NCI-H1694 treated with DMSO at 0.1 percent for 48 hours (cell line): ENCODE data around the gene DDX27.
A peak's percentile ranks its signal among the peaks of the same experiment; 100 is the strongest.
"Not testable (repeated sequence)": the region's sequence is repeated elsewhere in the genome, so short reads cannot be mapped to it uniquely, and the experiment has no call there.

Source experiments
- DNase-seq: peaks from one replicate; lab custom pipeline; 2025; lab: John Stamatoyannopoulos, UW

The DDX27 gene, protein sequence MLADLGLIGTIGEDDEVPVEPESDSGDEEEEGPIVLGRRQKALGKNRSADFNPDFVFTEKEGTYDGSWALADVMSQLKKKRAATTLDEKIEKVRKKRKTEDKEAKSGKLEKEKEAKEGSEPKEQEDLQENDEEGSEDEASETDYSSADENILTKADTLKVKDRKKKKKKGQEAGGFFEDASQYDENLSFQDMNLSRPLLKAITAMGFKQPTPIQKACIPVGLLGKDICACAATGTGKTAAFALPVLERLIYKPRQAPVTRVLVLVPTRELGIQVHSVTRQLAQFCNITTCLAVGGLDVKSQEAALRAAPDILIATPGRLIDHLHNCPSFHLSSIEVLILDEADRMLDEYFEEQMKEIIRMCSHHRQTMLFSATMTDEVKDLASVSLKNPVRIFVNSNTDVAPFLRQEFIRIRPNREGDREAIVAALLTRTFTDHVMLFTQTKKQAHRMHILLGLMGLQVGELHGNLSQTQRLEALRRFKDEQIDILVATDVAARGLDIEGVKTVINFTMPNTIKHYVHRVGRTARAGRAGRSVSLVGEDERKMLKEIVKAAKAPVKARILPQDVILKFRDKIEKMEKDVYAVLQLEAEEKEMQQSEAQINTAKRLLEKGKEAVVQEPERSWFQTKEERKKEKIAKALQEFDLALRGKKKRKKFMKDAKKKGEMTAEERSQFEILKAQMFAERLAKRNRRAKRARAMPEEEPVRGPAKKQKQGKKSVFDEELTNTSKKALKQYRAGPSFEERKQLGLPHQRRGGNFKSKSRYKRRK

DNA sequence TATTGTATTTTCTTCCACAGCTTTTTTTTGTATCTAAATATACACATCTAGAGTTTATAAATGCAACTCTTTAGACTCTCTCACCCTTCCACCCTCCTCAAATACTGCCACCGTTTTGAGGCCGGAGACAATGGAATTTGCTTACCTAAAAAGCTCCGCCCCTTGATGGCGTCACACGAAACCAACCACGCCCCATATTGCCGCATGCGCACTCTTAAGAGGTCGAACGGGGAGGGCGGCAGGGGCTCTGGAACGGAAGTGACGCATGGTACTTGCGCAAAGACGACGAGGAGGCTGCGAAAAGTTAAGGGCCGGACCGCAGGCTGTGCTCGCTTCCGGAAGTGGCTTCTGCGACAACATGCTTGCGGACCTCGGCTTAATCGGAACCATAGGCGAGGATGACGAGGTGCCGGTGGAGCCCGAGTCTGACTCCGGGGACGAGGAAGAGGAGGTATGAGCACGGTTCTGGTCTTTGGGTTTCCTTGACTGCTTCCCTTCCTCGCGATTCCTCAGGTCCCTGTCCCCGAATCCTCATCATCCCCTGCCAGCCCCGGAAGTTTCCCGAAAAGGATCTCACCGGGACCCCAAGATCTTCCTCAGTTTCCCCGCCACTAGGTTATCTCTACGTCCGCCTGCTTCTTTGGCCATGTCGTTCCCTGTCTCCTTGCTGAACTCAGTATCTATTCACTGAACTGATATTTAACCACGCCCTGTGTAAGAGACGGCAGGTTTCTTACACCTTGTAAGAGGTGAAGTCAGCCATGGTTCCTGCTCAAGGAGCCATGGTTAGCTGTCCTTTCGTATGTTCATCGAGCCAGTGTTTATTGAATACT is at the start of gene DDX27:
Gene DDX27 (plus strand): TSS at position 326 of the 833 bp plus-strand sequence. CDS start 33 bp downstream, at position 359.
- peak; percentile 95 for DNase-seq

DNA sequence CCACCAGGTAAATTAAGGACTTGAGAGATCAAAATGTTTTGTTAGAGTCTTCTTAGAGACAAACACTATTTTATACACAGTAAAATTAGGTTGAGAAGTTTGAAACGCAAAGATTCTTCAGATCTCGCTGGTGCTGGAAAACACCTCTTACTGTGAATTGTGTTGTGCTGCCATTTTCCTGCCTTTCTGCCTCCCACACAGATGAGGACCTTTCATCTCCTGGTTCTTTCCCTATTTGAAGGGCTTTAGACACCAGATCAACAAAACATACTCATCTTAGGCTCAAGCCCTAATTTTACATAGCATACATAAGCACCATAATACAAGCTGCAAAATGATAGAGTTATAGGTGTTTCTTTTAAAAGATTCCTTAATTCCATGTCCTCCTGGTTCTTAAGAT is 49.7 kb upstream of the DDX27 start:
- DNase-seq, result no peak

DNA sequence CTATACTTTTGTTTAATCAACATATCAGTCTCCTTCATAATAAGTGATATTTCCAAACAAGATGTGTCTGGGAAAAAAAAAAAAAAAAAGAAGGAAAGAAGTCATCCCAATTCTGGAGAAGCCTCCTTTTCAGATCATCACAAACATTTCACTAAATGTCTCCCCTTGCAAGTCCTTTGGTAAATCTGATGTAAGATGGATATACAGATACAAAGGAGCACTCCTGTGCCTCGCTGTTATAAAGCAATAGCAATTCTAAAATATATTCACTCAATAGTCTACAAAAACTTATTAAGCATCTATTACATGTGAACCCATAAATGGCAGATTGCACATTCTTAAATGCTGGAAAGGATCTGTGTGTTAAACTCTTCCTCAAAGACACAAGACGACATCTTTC is 48.5 kb upstream of the DDX27 start:
- no peak for DNase-seq

DNA sequence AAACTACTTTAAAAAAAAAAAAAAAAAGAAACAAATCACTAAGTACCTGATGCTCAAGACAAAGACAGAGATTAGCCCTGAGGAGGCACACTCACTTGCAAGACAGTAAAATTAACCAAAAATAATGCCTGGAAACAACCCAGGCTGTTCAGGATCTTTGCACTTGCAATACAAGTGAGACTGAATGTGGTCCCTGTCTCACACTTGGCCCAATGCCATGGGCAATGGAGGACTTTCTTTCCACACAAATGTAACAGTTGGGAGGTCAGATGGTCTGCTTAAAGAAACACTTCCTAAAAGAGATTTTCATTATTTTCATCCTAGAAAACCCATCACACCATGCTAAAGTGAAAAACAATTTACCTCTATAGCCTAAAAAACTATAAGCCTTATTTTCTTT is 47.3 kb upstream of the DDX27 start:
- no peak for DNase-seq

DNA sequence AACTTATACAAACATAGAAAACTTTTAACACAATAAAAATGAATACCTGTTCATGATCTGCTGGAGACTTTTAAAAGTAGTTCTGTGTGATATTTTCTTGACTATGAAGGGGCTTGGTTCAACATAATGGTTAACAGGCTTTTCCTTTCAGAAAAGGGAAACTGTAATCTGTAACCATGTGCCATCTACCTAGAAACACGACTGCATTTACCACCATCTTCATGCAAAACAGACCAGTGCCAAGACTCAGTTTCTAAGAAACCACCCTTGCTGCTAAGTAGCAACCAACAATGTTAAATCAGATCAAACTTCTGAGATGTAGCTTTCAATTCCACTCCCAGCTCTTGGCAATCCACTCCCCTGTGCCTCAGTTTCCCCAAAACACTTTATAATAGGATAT is 46.8 kb upstream of the DDX27 start:
- DNase-seq, result no peak

DNA sequence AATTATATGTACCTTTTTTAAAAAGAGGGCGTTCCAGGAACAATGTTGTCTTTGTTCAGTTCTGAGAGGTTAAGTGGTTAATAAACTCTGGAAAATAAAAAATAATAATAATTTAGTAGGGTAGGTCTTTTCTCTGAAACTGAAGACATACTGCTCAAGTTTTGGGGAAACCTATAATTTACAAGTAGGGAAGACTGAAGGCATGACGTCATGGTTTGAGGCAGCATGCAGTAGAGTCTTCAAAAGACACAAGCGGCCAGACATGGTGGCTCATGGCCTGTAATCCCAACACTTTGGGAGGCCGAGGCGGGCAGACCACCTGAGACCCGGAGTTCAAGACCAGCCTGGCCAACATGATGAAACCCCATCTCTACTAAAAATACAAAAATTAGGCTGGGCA is 45.0 kb upstream of the DDX27 start:
- DNase-seq, result no peak

DNA sequence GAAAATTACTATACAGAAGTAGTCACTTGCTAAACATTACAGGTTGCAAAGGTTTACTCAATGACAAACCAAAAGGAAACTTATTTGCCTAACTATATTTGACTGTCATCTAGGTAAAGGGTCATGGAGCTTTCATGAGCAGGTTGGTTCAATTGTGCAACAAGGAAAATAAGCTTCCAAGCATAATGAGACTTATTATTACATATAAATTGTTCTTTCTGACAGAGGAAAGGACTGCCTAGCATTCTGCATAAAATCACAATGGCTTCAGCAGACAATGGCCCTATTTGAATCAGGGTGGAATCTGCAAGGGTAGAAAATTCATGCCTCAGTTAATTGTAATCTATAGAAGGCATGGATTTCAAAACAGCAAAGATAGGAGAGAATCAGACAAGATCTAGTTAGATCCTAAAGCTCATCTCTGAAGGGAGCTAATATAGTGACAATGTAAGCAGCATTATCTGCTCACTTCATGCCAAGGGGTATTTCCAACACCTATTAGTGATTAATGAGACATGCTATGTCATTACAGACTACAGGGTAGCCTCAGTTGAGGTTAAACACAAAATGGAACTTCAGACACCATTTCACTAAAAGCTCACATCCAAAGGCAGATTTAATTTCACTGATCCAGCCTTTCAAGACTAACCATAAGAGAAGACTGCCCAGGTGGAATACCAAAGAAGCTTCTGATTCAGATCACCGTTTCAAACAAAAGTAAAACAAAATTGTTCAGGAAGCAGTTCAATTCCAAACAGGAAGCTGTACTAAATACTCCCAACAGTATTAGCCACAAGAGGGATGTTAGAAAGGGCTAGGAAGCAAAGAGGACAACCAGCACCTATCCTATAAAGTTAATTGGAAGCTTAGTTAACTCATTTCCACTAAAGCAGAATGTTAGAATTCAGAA is 39.6 kb upstream of the DDX27 start:
- DNase-seq, result no peak

DNA sequence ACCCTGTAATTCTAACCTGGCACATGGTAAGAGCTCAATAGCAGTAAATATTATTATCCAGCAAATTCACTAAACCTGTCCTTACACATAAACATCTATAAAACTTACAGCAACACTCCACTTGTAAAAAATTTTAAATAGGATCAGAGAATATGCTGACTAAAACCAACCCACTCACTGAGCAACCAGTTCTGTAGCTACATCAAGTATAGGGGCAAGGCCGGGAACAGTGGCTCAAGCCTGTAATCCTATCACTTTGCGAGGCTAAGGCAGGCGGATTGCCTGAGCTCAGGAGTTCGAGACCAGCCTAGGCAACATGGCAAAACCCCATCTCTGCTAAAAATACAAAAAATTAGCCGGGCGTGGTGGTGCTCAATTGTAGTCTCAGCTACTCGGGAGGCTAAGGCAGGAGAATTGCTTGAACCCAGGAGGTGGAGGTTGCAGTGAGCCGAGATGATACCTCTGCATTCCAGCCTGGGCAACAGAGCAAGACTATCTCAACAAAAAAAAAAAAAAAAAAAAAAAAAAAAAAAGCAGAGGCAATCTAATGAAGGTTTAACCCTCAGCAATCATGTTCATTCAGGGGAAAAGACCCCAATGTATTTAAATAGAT is 37.8 kb upstream of the DDX27 start:
- DNase-seq, result no peak

DNA sequence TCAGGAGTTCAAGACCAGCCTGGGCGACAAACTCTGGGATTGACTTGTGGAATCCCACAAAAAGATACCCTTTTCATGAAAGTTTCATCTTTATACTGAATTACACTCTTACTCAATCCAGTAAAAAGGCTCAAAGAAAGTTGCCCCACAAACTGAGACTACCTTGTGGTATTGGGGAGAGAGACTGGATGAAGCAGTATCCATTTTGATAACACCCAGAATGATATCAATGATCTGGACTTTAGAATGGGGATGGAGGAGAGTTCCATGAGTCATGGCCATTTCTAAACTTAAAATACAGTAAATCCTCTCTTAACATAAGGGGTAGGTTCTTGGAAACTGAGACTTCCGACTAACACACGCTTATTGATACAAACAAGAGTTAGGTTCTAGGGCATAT is 35.8 kb upstream of the DDX27 start:
- DNase-seq, result no peak

DNA sequence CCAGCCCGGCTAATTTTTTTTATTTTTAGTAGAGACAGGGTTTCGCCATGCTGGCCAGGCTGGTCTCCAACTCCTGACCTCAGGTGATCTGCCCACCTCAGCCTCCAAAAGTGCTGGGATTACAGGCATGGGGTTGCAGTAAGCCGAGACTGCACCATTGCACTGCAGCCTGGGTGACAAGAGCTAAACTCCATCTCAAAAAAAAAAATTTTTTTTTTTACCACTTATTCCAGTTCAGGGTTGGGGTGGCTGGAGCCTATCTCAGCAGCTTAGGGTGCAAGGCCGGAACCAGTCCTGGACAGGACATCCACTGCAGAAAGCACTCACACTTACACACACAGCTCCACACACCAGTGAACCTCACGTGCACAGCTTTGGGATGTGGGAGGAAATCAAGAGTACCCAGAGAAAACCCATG is 35.1 kb upstream of the DDX27 start:
- DNase-seq, result not testable (repeated sequence)

DNA sequence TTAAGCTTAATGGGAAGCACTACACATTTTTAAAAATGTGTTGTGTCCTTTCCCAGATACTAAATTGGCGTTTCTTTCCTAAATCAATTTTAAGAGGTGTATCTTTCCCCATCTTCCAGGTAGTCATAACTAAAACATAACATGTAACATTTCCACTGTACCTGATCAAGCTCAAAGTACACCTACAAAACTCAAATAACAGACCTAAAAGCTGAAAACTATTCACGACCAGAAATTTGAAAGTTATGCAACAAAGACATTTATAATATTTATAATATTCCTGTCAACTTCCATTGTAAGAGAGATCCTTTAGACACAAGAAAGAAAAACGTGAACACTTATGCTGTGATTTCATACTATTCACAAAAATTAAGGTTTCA is 34.5 kb upstream of the DDX27 start:
- no peak for DNase-seq

DNA sequence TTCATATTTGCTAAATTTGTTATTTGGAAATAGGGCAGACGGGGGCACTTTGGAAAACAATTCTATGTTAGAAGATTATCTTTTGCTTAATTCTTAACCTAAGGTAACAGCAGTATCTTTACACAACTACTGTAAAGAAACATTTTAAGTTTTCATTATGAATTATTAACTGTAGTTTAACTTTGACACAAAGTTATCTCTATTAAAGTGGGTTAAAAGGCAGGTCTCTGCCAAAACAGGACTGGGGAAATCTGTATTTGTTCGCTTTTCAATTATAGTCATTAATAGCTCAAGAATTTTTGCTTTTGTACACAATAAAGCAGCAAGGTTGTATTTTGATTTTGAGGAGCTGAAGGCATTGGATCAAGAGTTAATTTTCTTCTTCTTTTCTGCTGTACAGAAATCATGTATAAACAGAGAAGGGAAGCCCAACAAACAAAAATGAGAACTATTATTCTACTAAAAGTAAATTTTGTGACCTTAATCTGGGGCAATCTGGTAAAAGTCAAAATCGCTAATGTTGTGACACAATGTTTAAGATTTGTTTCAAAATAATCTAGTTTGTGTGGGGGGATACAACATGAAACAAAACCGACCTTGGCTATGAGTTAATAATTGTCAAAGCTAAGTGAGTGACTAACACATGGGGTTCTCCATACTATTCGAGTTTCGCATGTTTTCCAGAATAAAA is 34.0 kb upstream of the DDX27 start:
- DNase-seq, result no peak

DNA sequence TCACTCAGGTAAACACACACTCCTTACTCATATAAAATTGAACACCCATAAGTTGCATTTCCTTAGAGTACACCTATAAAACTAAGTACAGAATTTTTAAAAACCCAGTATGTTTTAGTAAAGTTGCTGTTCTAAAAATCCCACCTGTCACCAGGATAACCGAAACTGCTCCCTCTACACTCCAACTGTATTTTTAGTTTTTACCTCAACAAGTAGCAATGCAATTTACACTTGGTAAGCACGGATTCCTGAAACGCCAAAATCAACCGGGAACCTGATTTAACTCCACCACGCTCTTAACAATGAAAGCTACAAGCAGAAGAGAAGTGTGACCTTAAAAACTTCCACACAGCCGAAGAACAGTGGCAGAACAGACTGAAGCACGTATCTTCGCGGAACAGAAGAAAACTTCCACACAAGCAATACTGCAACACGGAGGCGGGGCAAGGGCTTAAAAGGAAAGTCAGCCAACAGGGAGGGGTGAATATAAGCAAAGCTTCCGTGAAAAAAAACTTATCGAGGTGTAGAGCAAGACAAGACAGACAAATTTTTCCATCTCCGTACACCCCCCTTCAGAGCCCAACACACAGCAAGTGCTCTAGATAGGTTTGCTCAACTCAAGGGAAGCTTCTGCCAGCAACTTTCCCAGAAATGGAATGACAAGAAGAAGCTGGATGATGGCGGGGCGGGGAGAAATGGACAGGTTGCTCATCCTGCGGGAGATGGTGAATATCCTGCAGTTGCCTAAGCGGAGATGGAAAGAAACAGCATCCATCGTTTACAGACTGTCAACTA is 32.5 kb upstream of the DDX27 start:
- no peak for DNase-seq

DNA sequence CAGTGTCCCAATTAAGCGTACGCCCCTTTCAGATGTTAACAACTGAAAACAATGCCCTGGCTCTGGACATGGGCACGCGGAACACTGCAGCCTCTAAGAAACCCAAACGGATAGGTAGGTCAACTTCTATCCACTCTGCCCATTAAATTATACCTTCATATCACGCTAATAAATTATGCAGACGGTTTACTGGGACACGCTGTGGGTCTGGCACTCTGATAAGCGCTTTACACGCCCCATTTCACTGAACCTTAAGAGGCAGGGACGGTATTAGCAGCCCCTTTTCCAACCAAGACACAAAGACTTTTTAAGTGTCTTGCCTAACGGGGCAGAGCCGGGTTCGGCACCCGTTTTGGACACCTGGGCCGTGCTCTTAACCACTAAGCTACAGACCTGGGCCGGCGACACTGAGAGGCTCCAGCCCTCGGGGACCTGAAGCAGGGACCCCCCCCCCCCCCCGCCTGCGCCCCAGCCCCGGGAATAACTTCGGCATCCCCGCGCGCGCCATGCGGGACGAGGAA is 31.8 kb upstream of the DDX27 start:
- DNase-seq, result no peak

DNA sequence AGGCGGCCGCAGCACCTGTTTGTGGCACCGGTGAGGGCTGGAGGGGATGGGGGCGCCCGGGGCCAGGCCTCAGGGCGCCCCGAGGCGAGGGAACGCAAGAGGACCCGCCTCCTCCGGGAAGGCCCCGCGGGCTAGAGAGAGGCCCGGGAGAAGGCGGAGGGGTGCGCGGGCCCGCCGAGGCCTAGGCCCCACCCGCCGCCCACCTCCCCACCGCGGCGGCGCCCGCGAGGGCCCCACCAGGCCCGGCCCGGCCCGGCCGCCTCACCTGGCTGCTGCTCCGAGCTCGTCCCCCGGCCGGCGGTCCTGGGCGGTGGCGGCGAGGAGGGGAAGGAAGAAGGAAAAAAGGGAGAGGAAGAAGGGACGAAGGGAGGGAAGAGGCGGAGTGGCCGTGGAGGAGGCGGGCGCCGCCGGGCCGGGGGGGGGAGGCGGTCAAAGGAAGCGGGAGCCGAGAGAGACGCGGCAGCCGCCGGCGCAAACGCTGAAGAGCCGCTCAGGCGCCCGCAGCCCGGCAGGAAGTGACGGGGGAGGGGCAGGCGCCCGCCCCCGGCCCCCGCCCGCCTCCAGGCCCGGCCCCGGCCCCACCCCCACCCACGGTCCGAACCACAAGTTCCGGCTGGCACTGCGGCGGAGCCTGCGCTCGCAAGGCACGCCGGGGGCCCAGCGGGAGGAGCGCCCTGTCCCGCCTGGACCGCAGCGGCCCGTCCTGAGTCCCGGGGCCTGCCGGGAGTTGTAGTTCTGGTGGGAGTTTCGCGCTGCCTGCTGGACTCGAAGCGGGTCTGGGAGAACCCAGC is 31.2 kb upstream of the DDX27 start, which contains the start of gene STAU1:
Gene STAU1 (minus strand): TSS at position 484 of the 791 bp plus-strand sequence. CDS start 22,133 bp downstream, outside the sequence.
- DNase-seq, result peak; percentile 84

DNA sequence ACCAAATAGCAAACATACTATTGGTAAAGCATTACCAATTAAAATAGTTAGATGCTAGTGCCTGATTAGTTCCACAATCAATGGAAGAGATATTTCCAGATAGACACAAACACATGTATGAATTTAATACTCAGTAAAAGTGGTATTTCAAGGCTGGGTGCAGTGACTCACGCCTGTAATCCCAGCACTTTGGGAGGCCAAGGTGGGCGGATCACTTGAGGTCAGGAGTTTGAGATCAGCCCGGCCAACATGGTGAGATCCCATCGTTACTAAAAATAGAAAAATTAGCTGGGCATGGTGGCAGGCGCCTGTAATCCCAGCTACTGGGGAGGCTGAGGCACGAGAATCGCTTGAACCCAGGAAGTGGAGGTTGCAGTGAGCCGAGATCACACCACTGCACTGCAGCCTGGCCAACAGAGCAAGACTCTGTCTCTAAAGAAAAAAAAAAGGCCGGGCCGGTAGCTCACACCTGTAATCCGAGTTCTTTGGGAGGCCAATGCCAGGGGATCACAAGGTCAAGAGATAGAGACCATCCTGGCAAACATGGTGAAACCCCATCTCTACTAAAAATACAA is 26.2 kb upstream of the DDX27 start:
- DNase-seq, result not testable (repeated sequence)

DNA sequence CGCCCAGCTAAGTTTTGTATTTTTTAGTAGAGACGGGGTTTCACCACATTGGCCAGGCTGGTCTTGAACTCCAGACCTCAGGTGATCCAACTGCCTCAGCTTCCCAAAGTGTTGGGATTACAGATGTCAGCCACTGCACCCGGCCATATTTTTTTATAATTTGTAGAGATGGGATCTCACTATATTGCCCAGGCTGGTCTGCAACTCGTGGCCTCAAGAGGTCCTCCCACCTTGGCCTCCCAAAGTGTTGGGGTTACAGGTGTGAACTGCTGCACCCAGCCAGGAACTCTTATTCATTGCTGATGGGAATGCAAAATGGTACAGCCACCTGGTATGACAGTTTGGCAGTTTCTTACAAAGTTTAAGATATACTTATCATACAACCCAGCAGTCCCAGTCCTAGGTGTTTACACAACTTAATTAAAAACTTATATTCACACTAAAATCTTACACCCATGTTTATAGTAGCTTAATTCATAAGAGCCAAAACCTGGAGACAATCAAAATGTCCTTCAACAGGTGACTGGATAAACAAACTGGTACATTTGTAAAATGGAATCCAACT is 19.4 kb upstream of the DDX27 start:
- no peak for DNase-seq

DNA sequence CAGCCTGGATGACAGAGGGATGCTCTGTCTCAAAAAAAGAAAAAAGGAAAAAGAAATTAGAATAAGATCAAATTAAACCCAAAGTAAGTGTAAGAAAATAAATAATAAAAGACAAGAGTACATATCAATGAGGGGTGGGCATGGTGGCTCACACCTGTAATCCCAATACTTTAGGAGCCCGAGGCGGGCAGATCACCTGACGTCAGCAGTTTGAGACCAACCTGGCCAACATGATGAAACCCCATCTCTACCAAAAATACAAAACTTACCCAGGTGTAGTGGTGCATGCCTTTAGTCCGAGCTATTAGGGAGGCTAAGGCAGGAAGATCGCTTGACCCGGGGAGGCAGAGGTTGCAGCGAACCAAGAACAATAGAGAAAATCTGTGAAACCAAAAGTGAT is 16.2 kb upstream of the DDX27 start:
- no peak for DNase-seq
